ENCODE results near the gene PRDX1. TPM values are rescaled to one million over a fixed set of nuclear protein-coding genes. Genes with fewer than 3 reads are reported as not detected.
A peak's percentile ranks its signal among the peaks of the same experiment; 100 is the strongest.

The PRDX1 gene
- total and polyA plus RNA-seq, 2 of the 13 experiments (the other 11 are each of a cell fraction or from before 2014, with no cell fraction given): 761 to 1,898 TPM

- TF ChIP-seq CREB3 (CRISPR knock-in tag; IDR thresholded peaks at IDR 0.05) (no peak), ARID4A (CRISPR knock-in tag; IDR thresholded peaks at IDR 0.05; ENCODE audit: borderline replicate concordance) (peak; percentile 50; the same call in 1 of the 2 replicates), ERF (CRISPR knock-in tag; IDR thresholded peaks at IDR 0.05) (peak; percentile 64), KMT2B (CRISPR knock-in tag; IDR thresholded peaks at IDR 0.05) (0 out of 2 replicates have a peak, but pooled peaks have one; percentile 33), GABPB1 (CRISPR knock-in tag; IDR thresholded peaks at IDR 0.05) (peak; percentile 25; the same call in 1 of the 2 replicates), IRF2 (CRISPR knock-in tag; IDR thresholded peaks at IDR 0.05) (peak; percentile 60), CC2D1A (CRISPR knock-in tag; IDR thresholded peaks at IDR 0.05) (no peak), ZNF160 (CRISPR knock-in tag; IDR thresholded peaks at IDR 0.05) (no peak), ZKSCAN8 (CRISPR knock-in tag; IDR thresholded peaks at IDR 0.05; ENCODE audit: borderline replicate concordance) (no peak), YEATS2 (CRISPR knock-in tag; IDR thresholded peaks at IDR 0.05; ENCODE audit: borderline replicate concordance) (0 out of 2 replicates have a peak, but pooled peaks have one; percentile 45), ZNF281 (CRISPR knock-in tag; IDR thresholded peaks at IDR 0.05; ENCODE audit: borderline replicate concordance) (peak; percentile 84), ZNF547 (CRISPR knock-in tag; IDR thresholded peaks at IDR 0.05) (no peak), ZNF12 (CRISPR knock-in tag; IDR thresholded peaks at IDR 0.05) (peak; percentile 59; the same call in 1 of the 2 replicates), XBP1 (CRISPR knock-in tag; IDR thresholded peaks at IDR 0.05) (no peak), THAP11 (CRISPR knock-in tag; IDR thresholded peaks at IDR 0.05) (peak; percentile 60), SATB2 (CRISPR knock-in tag; IDR thresholded peaks at IDR 0.05) (no peak), POLR2A (IDR thresholded peaks at IDR 0.05; ENCODE audit: insufficient read depth in 1 of 2, low read depth in 2 of 2, low read length in 2 of 2) (peak in 1 of 2 experiments; percentile 30; a peak in 1 of 4 replicates), ZFP82 (CRISPR knock-in tag; IDR thresholded peaks at IDR 0.05; ENCODE audit: borderline replicate concordance) (no peak), NR0B2 (CRISPR knock-in tag; IDR thresholded peaks at IDR 0.05) (no peak), DZIP1 (CRISPR knock-in tag; IDR thresholded peaks at IDR 0.05) (no peak)
These were observed 20.9 kb upstream of the PRDX1 start (continued) for GRCh38 chr1:45542591-45542990.

Data from HepG2 (cell line).